ENCODE results near the gene KPTN. TPM values are rescaled to one million over a fixed set of nuclear protein-coding genes. Genes with fewer than 3 reads are reported as not detected.

Gene KPTN
- total and polyA plus RNA-seq, 2 donors (not counting 1 experiment from before 2014, with no cell fraction given): 5.3 to 6.9 TPM

- no peak for DNase-seq (ENCODE audit: low read depth in 2 of 2)
- H3K4me2 ChIP-seq (ENCODE audit: extremely low read depth, insufficient read depth, low read length): no peak overlapping the region
Observed at GRCh38 chr19:47492571-47493377, 8.8 kb upstream of the KPTN start.

GRCh38 chr19:47492137-47492533, 8.1 kb upstream of the KPTN start:
- Histone ChIP-seq H3K27me3 (ENCODE audit: control insufficient read depth, insufficient read depth, low read length) (no peaks in the 10 kb centered on the region), H3K27ac (ENCODE audit: insufficient read depth, low read length) (no peak overlapping the region), H3K4me2 (ENCODE audit: extremely low read depth, insufficient read depth, low read length) (no peak overlapping the region), H3K9ac (ENCODE audit: insufficient read depth, low read length) (no peak overlapping the region), H3K9me3 (ENCODE audit: control insufficient read depth, insufficient read depth, low read depth, low read length) (no peaks in the 10 kb centered on the region), H3K4me3 (replicated peaks in 1 of 4; ENCODE audit: control extremely low read depth in 1 of 4, insufficient read depth in 1 of 4, low read depth in 3 of 4, low read length in 4 of 4) (no peak overlapping the region), H4K20me1 (ENCODE audit: control insufficient read depth, extremely low read depth, insufficient read depth, low read length) (no peaks in the 10 kb centered on the region), H3K36me3 (ENCODE audit: control insufficient read depth, insufficient read depth, low read length) (peaks cover 29% of the 10 kb centered on the region), H2AFZ (ENCODE audit: low read length) (no peak overlapping the region), H3K79me2 (ENCODE audit: control insufficient read depth, insufficient read depth, low read length) (no peaks in the 10 kb centered on the region), H3K4me1 (ENCODE audit: control insufficient read depth, extremely low read depth, insufficient read depth, low read length) (no peaks in the 10 kb centered on the region)
- TF ChIP-seq CTCF (conservative IDR thresholded peaks at IDR 0.05 in 1 of 2, IDR thresholded peaks at IDR 0.05 in 1 of 2; ENCODE audit: low read depth in 1 of 2, low read length in 2 of 2): no peak
- TF ChIP-seq EZH2 (IDR thresholded peaks at IDR 0.05; ENCODE audit: low read length, missing control alignments): no peak
- DNase-seq (ENCODE audit: low read depth in 2 of 2): no peak

More at GRCh38 chr19:47492571-47493377, 8.8 kb upstream of the KPTN start:
- Histone ChIP-seq H2AFZ (ENCODE audit: low read length) (no peak overlapping the region), H3K27ac (ENCODE audit: insufficient read depth, low read length) (no peak overlapping the region), H3K36me3 (ENCODE audit: control insufficient read depth, insufficient read depth, low read length) (peaks cover 30% of the 10 kb centered on the region), H3K4me1 (ENCODE audit: control insufficient read depth, extremely low read depth, insufficient read depth, low read length) (no peaks in the 10 kb centered on the region), H3K9me3 (ENCODE audit: control insufficient read depth, insufficient read depth, low read depth, low read length) (no peaks in the 10 kb centered on the region), H3K27me3 (ENCODE audit: control insufficient read depth, insufficient read depth, low read length) (no peaks in the 10 kb centered on the region), H4K20me1 (ENCODE audit: control insufficient read depth, extremely low read depth, insufficient read depth, low read length) (no peaks in the 10 kb centered on the region), H3K79me2 (ENCODE audit: control insufficient read depth, insufficient read depth, low read length) (no peaks in the 10 kb centered on the region), H3K9ac (ENCODE audit: insufficient read depth, low read length) (no peak overlapping the region), H3K4me3 (replicated peaks in 1 of 4; ENCODE audit: control extremely low read depth in 1 of 4, insufficient read depth in 1 of 4, low read depth in 3 of 4, low read length in 4 of 4) (no peak overlapping the region)
- no peak for TF ChIP-seq CTCF (conservative IDR thresholded peaks at IDR 0.05 in 1 of 2, IDR thresholded peaks at IDR 0.05 in 1 of 2; ENCODE audit: low read depth in 1 of 2, low read length in 2 of 2)
- TF ChIP-seq EZH2 (IDR thresholded peaks at IDR 0.05; ENCODE audit: low read length, missing control alignments): no peak

GRCh38 chr19:47491358-47492136, 7.5 kb upstream of the KPTN start:
- Histone ChIP-seq H3K4me3 (replicated peaks in 1 of 4; ENCODE audit: control extremely low read depth in 1 of 4, insufficient read depth in 1 of 4, low read depth in 3 of 4, low read length in 4 of 4) (no peak overlapping the region), H3K79me2 (ENCODE audit: control insufficient read depth, insufficient read depth, low read length) (no peaks in the 10 kb centered on the region), H3K9me3 (ENCODE audit: control insufficient read depth, insufficient read depth, low read depth, low read length) (no peaks in the 10 kb centered on the region), H4K20me1 (ENCODE audit: control insufficient read depth, extremely low read depth, insufficient read depth, low read length) (no peaks in the 10 kb centered on the region), H3K4me2 (ENCODE audit: extremely low read depth, insufficient read depth, low read length) (no peak overlapping the region), H3K27ac (ENCODE audit: insufficient read depth, low read length) (no peak overlapping the region), H3K27me3 (ENCODE audit: control insufficient read depth, insufficient read depth, low read length) (no peaks in the 10 kb centered on the region), H3K4me1 (ENCODE audit: control insufficient read depth, extremely low read depth, insufficient read depth, low read length) (no peaks in the 10 kb centered on the region), H3K36me3 (ENCODE audit: control insufficient read depth, insufficient read depth, low read length) (peaks cover 24% of the 10 kb centered on the region), H2AFZ (ENCODE audit: low read length) (no peak overlapping the region), H3K9ac (ENCODE audit: insufficient read depth, low read length) (no peak overlapping the region)
- TF ChIP-seq EZH2 (IDR thresholded peaks at IDR 0.05; ENCODE audit: low read length, missing control alignments): no peak
- no peak for TF ChIP-seq CTCF (conservative IDR thresholded peaks at IDR 0.05 in 1 of 2, IDR thresholded peaks at IDR 0.05 in 1 of 2; ENCODE audit: low read depth in 1 of 2, low read length in 2 of 2)
- DNase-seq (ENCODE audit: low read depth in 2 of 2): no peak

Data from fibroblast of lung (primary cell).